A673 (cell line): ENCODE data around the gene CEACAM5.

ENCODE experiments used
- EZH2 ChIP-seq: fragments of 200-600 bp; sonication (generic); IDR thresholded peaks from 2 replicates; pipeline ENCODE4 v1.6.1; 2017; ENCODE audit warnings: borderline replicate concordance, low read depth, mild to moderate bottlenecking, mixed read lengths, antibody characterized with exemption, low read length; ENCODE audit not compliant: poor library complexity, severe bottlenecking
- TF ChIP-seq, protein P1 (sequence below): fragments of 300-800, 200-600 bp; sonication (generic); conservative IDR thresholded peaks from 2 replicates; pipeline ENCODE4 v1.5.1; 2017; ENCODE audit warnings: low read depth, mild to moderate bottlenecking, antibody characterized with exemption, low read length, moderate library complexity, mixed read lengths

- TF ChIP-seq, protein P1, sequence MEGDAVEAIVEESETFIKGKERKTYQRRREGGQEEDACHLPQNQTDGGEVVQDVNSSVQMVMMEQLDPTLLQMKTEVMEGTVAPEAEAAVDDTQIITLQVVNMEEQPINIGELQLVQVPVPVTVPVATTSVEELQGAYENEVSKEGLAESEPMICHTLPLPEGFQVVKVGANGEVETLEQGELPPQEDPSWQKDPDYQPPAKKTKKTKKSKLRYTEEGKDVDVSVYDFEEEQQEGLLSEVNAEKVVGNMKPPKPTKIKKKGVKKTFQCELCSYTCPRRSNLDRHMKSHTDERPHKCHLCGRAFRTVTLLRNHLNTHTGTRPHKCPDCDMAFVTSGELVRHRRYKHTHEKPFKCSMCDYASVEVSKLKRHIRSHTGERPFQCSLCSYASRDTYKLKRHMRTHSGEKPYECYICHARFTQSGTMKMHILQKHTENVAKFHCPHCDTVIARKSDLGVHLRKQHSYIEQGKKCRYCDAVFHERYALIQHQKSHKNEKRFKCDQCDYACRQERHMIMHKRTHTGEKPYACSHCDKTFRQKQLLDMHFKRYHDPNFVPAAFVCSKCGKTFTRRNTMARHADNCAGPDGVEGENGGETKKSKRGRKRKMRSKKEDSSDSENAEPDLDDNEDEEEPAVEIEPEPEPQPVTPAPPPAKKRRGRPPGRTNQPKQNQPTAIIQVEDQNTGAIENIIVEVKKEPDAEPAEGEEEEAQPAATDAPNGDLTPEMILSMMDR, result no peak
- no peak for TF ChIP-seq EZH2
These were observed 32.8 kb downstream of the CEACAM5 start for GRCh38 chr19:41741244-41741554.
